Cardiac muscle cell (in vitro differentiated cells and primary cell): ENCODE measurements around the gene SOX6. TPM values are rescaled to one million over a fixed set of nuclear protein-coding genes. Genes with fewer than 3 reads are reported as not detected.
"Not testable (repeated sequence)": the region's sequence is repeated elsewhere in the genome, so short reads cannot be mapped to it uniquely, and the experiment has no call there.

ENCODE experiments used
- DNase-seq, 2 donors: peaks; one replicate each; pipeline versions ENCODE4 v3.0.0 to v3.0.0-alpha.2; 2010 to 2017; ENCODE audit warnings: low read depth in 1 of 2, low spot score in 1 of 2
- H3K27ac ChIP-seq: fragments of 200-600 bp; sonication (generic); 2 replicates; pipeline ENCODE4 v1.5.1; 2016
- H3K27me3 ChIP-seq: fragments of 200-600 bp; sonication (generic); 2 replicates; pipeline ENCODE4 v1.6.0; 2016; ENCODE audit warnings: control low read depth
- H3K36me3 ChIP-seq: fragments of 200-600 bp; sonication (generic); 2 replicates; pipeline ENCODE4 v1.5.1; 2016; ENCODE audit warnings: control low read depth
- H3K4me1 ChIP-seq: fragments of 200-600 bp; sonication (generic); 2 replicates; pipeline ENCODE4 v1.8.1; 2017; ENCODE audit warnings: low read depth, mild to moderate bottlenecking, mixed run types
- H3K4me3 ChIP-seq: fragments of 200-600 bp; sonication (generic); 2 replicates; pipeline ENCODE4 v1.5.1; 2016; ENCODE audit warnings: mild to moderate bottlenecking
- H3K9me3 ChIP-seq: fragments of 200-600 bp; sonication (generic); 2 replicates; pipeline ENCODE4 v1.5.1; 2017; ENCODE audit warnings: low read depth, mild to moderate bottlenecking, control low read depth
- CTCF ChIP-seq: IDR thresholded peaks from 2 replicates; pipeline ENCODE4 v1.5.1; 2012; ENCODE audit warnings: low read depth, mild to moderate bottlenecking, low read length
- polyA plus RNA-seq: library from polyadenylated mRNA; unstranded; fragments of >200 nt; fragmentation: Nextera tagmentation; extraction: Ambion mirVana; gene quantifications from 2 replicates; pipeline ENCODE4 v1.2.1, GENCODE V29; 2016
- total RNA-seq: library from RNA; depleted of rRNA; stranded (reverse); fragments of >200 nt; gene quantifications from 2 replicates; pipeline ENCODE4 v1.2.3, GENCODE V29; 2016

Gene SOX6
- total and polyA plus RNA-seq, 2 experiments from 2014 or later = 7.0 to 9.6 TPM

GRCh38 chr11:16397390-16397789 is 41.0 kb upstream of the SOX6 start:
- no peak for TF ChIP-seq CTCF
- Histone ChIP-seq H3K36me3 (no peaks in the 10 kb centered on the region), H3K9me3 (no peaks in the 10 kb centered on the region), H3K4me1 (no peaks in the 10 kb centered on the region), H3K27ac (no peak overlapping the region), H3K27me3 (peaks cover 56% of the 10 kb centered on the region), H3K4me3 (no peak overlapping the region)
- DNase-seq = no peak

GRCh38 chr11:16395601-16396000 is 39.3 kb upstream of the SOX6 start:
- Histone ChIP-seq H3K27ac (no peak overlapping the region), H3K27me3 (peaks cover 47% of the 10 kb centered on the region), H3K36me3 (no peaks in the 10 kb centered on the region), H3K9me3 (no peaks in the 10 kb centered on the region), H3K4me1 (no peaks in the 10 kb centered on the region), H3K4me3 (no peak overlapping the region)
- no peak for TF ChIP-seq CTCF
- no peak for DNase-seq

DNA sequence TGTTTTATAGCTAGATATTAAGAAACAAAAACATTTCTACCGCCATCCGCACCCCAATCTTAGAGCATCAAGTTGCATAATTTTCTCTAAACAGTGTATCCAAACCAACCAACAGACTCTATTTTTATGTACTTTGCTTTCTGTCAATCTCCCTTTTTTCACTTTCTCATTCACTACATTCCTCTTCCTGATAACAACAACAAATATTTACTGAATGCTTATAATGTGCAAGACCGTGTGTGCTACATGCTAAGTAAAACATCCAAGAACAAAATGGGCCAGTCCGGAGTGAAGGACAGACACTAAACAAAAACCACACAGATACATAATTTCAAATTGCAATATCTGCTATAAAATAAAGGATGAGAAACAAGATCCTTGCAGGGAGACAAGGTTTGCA is 38.6 kb upstream of the SOX6 start:
- peaks cover 40% of the 10 kb centered on the region for H3K27me3 ChIP-seq
- H3K27ac ChIP-seq = no peak overlapping the region
- H3K36me3 ChIP-seq = no peaks in the 10 kb centered on the region
- DNase-seq = no peak
- no peak for TF ChIP-seq CTCF
- no peaks in the 10 kb centered on the region for H3K9me3 ChIP-seq
- H3K4me1 ChIP-seq = no peaks in the 10 kb centered on the region
- H3K4me3 ChIP-seq = no peak overlapping the region

GRCh38 chr11:16393340-16393739 is 37.0 kb upstream of the SOX6 start:
- H3K27ac ChIP-seq = no peak overlapping the region
- no peak for TF ChIP-seq CTCF
- H3K4me1 ChIP-seq = no peaks in the 10 kb centered on the region
- H3K27me3 ChIP-seq = peaks cover 38% of the 10 kb centered on the region
- H3K4me3 ChIP-seq = no peak overlapping the region
- no peak for DNase-seq
- no peaks in the 10 kb centered on the region for H3K9me3 ChIP-seq
- H3K36me3 ChIP-seq = no peaks in the 10 kb centered on the region

DNA sequence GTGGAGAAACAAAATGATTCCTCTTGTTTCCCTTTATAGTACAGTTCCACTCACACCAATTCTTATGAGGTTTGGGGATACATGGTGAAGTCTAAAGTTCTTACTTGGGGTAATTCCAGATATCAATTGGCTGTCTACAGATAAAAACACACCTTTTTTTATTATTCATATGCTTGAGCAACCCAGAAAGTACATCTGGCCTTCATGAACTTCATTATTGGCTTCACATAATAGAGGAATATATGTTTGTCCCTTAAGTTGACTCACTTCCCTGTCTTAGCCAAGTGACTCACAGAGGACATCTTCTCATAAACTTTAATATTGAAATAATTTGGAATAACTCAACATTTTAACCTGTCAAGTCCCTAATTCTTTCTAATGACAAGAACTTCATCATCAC is 36.3 kb upstream of the SOX6 start:
- Histone ChIP-seq H3K9me3 (no peaks in the 10 kb centered on the region), H3K27me3 (peaks cover 35% of the 10 kb centered on the region), H3K4me3 (no peak overlapping the region), H3K27ac (no peak overlapping the region), H3K4me1 (no peaks in the 10 kb centered on the region), H3K36me3 (no peaks in the 10 kb centered on the region)
- TF ChIP-seq CTCF = no peak
- no peak for DNase-seq

- not testable (repeated sequence) for H3K27ac ChIP-seq, H3K4me3 ChIP-seq, H3K9me3 ChIP-seq, H3K36me3 ChIP-seq, H3K4me1 ChIP-seq, DNase-seq
- peaks cover 30% of the 10 kb centered on the region for H3K27me3 ChIP-seq
These were observed 34.5 kb upstream of the SOX6 start for GRCh38 chr11:16390826-16391225.
